ENCODE results near the gene KCNMA1. TPM values are rescaled to one million over a fixed set of nuclear protein-coding genes. Genes with fewer than 3 reads are reported as not detected.

The KCNMA1 gene
- total and polyA plus RNA-seq, 4 experiments from 2014 or later, result 0.26 TPM; not detected in 3

GRCh38 chr10:77219046-77219445, 418.6 kb downstream of the KCNMA1 start:
- H3K36me3 ChIP-seq (ENCODE audit: insufficient read depth, low read length), result no peaks in the 10 kb centered on the region
- H3K4me1 ChIP-seq (ENCODE audit: insufficient read depth, low read length), result no peaks in the 10 kb centered on the region
- Mint-ChIP-seq H3K4me1 (no peaks in the 10 kb centered on the region), H3K9me3 (peaks cover 0 to 2% (median 0%) of the 10 kb centered on the region in 8 donors), H3K27me3 (peaks cover 0 to 1% of the 10 kb centered on the region in 2 donors), H3K36me3 (no peaks in the 10 kb centered on the region), H3K27ac (no peak overlapping the region), H3K4me3 (no peak overlapping the region)
- no peaks in the 10 kb centered on the region for H3K27me3 ChIP-seq (ENCODE audit: insufficient read depth, low read length)
- no peak overlapping the region for H3K27ac ChIP-seq (ENCODE audit: low read depth, low read length)
- H3K9me3 ChIP-seq (ENCODE audit: control insufficient read depth in 1 of 2, low read length in 2 of 2), result no peaks in the 10 kb centered on the region
- intact Hi-C loops (cut with micrococcal nuclease), result no loop called here
- no peak for DNase-seq
- ChIA-PET CTCF (ENCODE audit: partially characterized antibody) (no interaction called here), POLR2A (ENCODE audit: partially characterized antibody) (no interaction called here)
- H3K4me3 ChIP-seq (ENCODE audit: low read length in 2 of 2), result no peak overlapping the region

- H3K9me3 ChIP-seq (ENCODE audit: control insufficient read depth in 1 of 2, low read length in 2 of 2), result no peaks in the 10 kb centered on the region
- Mint-ChIP-seq H3K9me3 (peaks cover 0 to 2% (median 0%) of the 10 kb centered on the region in 8 donors), H3K36me3 (no peaks in the 10 kb centered on the region), H3K27ac (no peak overlapping the region), H3K4me1 (no peaks in the 10 kb centered on the region), H3K4me3 (no peak overlapping the region), H3K27me3 (peaks cover 0 to 2% of the 10 kb centered on the region in 2 donors)
- POLR2A ChIA-PET (ENCODE audit: partially characterized antibody), result no interaction called here
- H3K27me3 ChIP-seq (ENCODE audit: insufficient read depth, low read length), result no peaks in the 10 kb centered on the region
- CTCF ChIA-PET (ENCODE audit: partially characterized antibody), result no interaction called here
- no peak for DNase-seq
- no peak overlapping the region for H3K4me3 ChIP-seq (ENCODE audit: low read length in 2 of 2)
- H3K4me1 ChIP-seq (ENCODE audit: insufficient read depth, low read length), result no peaks in the 10 kb centered on the region
- H3K36me3 ChIP-seq (ENCODE audit: insufficient read depth, low read length), result no peaks in the 10 kb centered on the region
- intact Hi-C loops (cut with micrococcal nuclease), result no loop called here
- H3K27ac ChIP-seq (ENCODE audit: low read depth, low read length), result no peak overlapping the region
Measured at GRCh38 chr10:77214799-77215198, 422.8 kb downstream of the KCNMA1 start.

DNA sequence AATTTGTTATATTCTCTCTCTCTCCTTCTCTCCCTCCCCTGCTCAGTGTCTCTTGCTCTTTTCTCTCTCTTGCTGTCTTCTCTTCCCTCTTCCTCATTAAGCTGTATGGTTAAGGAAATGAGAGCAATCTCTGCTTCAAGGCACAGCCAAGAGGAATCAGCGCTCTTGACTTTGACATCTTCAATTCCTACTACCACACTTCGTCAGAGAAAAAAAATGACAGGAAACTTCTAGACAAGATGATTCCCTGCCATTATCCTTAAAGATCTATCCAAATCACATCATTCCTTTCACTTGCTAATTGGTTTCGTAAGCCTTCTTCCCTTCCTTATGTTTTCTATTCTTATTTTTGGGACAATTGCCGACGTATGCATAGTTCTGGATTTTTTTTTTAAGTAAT, 425.0 kb downstream of the KCNMA1 start:
- no peak overlapping the region for H3K4me3 Mint-ChIP-seq
- Histone ChIP-seq H3K4me1 (ENCODE audit: insufficient read depth, low read length) (no peaks in the 10 kb centered on the region), H3K27me3 (ENCODE audit: insufficient read depth, low read length) (no peaks in the 10 kb centered on the region), H3K9me3 (ENCODE audit: control insufficient read depth in 1 of 2, low read length in 2 of 2) (no peaks in the 10 kb centered on the region), H3K27ac (ENCODE audit: low read depth, low read length) (no peak overlapping the region), H3K4me3 (ENCODE audit: low read length in 2 of 2) (no peak overlapping the region), H3K36me3 (ENCODE audit: insufficient read depth, low read length) (no peaks in the 10 kb centered on the region)
- DNase-seq, result no peak
- peaks cover 0 to 4% of the 10 kb centered on the region in 2 donors for H3K27me3 Mint-ChIP-seq
- CTCF ChIA-PET (ENCODE audit: partially characterized antibody), result no interaction called here
- no peaks in the 10 kb centered on the region for H3K36me3 Mint-ChIP-seq
- POLR2A ChIA-PET (ENCODE audit: partially characterized antibody), result no interaction called here
- no peaks in the 10 kb centered on the region for H3K9me3 Mint-ChIP-seq
- intact Hi-C loops (cut with micrococcal nuclease), result no loop called here
- H3K4me1 Mint-ChIP-seq, result no peaks in the 10 kb centered on the region
- no peak overlapping the region for H3K27ac Mint-ChIP-seq

GRCh38 chr10:77210645-77211044, 427.0 kb downstream of the KCNMA1 start:
- no peaks in the 10 kb centered on the region for H3K36me3 Mint-ChIP-seq
- Histone ChIP-seq H3K27me3 (ENCODE audit: insufficient read depth, low read length) (no peaks in the 10 kb centered on the region), H3K4me3 (ENCODE audit: low read length in 2 of 2) (no peak overlapping the region), H3K27ac (ENCODE audit: low read depth, low read length) (no peak overlapping the region), H3K4me1 (ENCODE audit: insufficient read depth, low read length) (no peaks in the 10 kb centered on the region), H3K36me3 (ENCODE audit: insufficient read depth, low read length) (no peaks in the 10 kb centered on the region), H3K9me3 (ENCODE audit: control insufficient read depth in 1 of 2, low read length in 2 of 2) (no peaks in the 10 kb centered on the region)
- intact Hi-C loops (cut with micrococcal nuclease), result no loop called here
- POLR2A ChIA-PET (ENCODE audit: partially characterized antibody), result no interaction called here
- H3K4me1 Mint-ChIP-seq, result no peaks in the 10 kb centered on the region
- H3K9me3 Mint-ChIP-seq, result peaks cover 0 to 2% (median 0%) of the 10 kb centered on the region in 8 donors
- no peak overlapping the region for H3K4me3 Mint-ChIP-seq
- CTCF ChIA-PET (ENCODE audit: partially characterized antibody), result no interaction called here
- peaks cover 1 to 4% of the 10 kb centered on the region in 2 donors for H3K27me3 Mint-ChIP-seq
- H3K27ac Mint-ChIP-seq, result no peak overlapping the region
- DNase-seq, result no peak

GRCh38 chr10:77208684-77209256, 428.8 kb downstream of the KCNMA1 start:
- Histone ChIP-seq H3K4me1 (ENCODE audit: insufficient read depth, low read length) (no peaks in the 10 kb centered on the region), H3K9me3 (ENCODE audit: control insufficient read depth in 1 of 2, low read length in 2 of 2) (no peaks in the 10 kb centered on the region), H3K27me3 (ENCODE audit: insufficient read depth, low read length) (no peaks in the 10 kb centered on the region), H3K27ac (ENCODE audit: low read depth, low read length) (no peak overlapping the region), H3K36me3 (ENCODE audit: insufficient read depth, low read length) (no peaks in the 10 kb centered on the region), H3K4me3 (ENCODE audit: low read length in 2 of 2) (no peak overlapping the region)
- no peak for DNase-seq
- POLR2A ChIA-PET (ENCODE audit: partially characterized antibody), result no interaction called here
- CTCF ChIA-PET (ENCODE audit: partially characterized antibody), result interaction anchor here (1.2 kb wide), 1 partner anchor 36 kb away, joined by 3 read pairs; no protein-coding TSS in a partner anchor
- peaks cover 0 to 9% (median 4%) of the 10 kb centered on the region in 8 donors for H3K9me3 Mint-ChIP-seq
- no peaks in the 10 kb centered on the region for H3K4me1 Mint-ChIP-seq
- H3K4me3 Mint-ChIP-seq, result no peak overlapping the region
- intact Hi-C loops (cut with micrococcal nuclease), result no loop called here
- peaks cover 3 to 9% of the 10 kb centered on the region in 2 donors for H3K27me3 Mint-ChIP-seq
- no peak overlapping the region for H3K27ac Mint-ChIP-seq
- no peaks in the 10 kb centered on the region for H3K36me3 Mint-ChIP-seq

- Mint-ChIP-seq H3K36me3 (no peaks in the 10 kb centered on the region), H3K27me3 (peaks cover 5 to 9% of the 10 kb centered on the region in 2 donors), H3K27ac (no peak overlapping the region), H3K9me3 (peaks cover 0 to 9% (median 4%) of the 10 kb centered on the region in 8 donors), H3K4me1 (no peaks in the 10 kb centered on the region), H3K4me3 (no peak overlapping the region)
- no peaks in the 10 kb centered on the region for H3K27me3 ChIP-seq (ENCODE audit: insufficient read depth, low read length)
- no peaks in the 10 kb centered on the region for H3K9me3 ChIP-seq (ENCODE audit: control insufficient read depth in 1 of 2, low read length in 2 of 2)
- no peaks in the 10 kb centered on the region for H3K4me1 ChIP-seq (ENCODE audit: insufficient read depth, low read length)
- H3K4me3 ChIP-seq (ENCODE audit: low read length in 2 of 2), result no peak overlapping the region
- CTCF ChIA-PET (ENCODE audit: partially characterized antibody), result interaction anchor here (1.2 kb wide), 1 partner anchor 35 kb away, joined by 3 read pairs; no protein-coding TSS in a partner anchor
- POLR2A ChIA-PET (ENCODE audit: partially characterized antibody), result no interaction called here
- intact Hi-C loops (cut with micrococcal nuclease), result no loop called here
- no peak for DNase-seq
- no peaks in the 10 kb centered on the region for H3K36me3 ChIP-seq (ENCODE audit: insufficient read depth, low read length)
- no peak overlapping the region for H3K27ac ChIP-seq (ENCODE audit: low read depth, low read length)
Measured at GRCh38 chr10:77207828-77208185, 429.8 kb downstream of the KCNMA1 start.

DNA sequence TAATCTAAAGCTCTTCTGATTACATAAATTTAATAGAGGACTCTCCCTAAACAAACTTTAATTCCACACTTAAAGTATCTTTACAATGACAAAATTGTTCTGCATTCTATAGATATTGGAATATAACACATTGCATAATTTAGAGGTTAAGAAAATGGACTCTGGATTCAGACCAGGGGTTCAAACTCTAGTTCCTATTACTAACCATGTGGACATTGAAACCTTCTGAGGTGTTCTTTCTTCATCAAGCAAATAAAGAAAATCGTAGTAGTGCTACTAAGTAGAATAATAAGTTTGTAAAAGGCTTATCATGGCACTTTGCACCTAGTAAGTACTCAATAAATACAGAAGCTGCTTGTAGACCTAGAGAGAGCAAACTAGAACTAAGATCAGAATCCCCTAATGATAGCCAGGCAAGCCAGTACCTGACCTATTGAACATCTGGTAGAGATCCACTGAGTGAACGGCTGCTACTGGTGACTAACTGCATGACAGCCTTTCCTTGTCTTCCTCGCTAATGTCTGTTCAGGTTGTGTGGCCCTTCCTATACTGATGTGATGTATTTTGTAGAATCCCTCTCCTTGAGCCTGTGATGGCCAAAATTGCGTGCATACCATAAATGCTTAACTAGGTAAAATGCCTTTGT, 430.3 kb downstream of the KCNMA1 start:
- Mint-ChIP-seq H3K9me3 (peaks cover 0 to 9% (median 4%) of the 10 kb centered on the region in 8 donors), H3K27ac (no peak overlapping the region), H3K27me3 (peaks cover 6 to 9% of the 10 kb centered on the region in 2 donors), H3K36me3 (no peaks in the 10 kb centered on the region), H3K4me3 (no peak overlapping the region), H3K4me1 (no peaks in the 10 kb centered on the region)
- no peaks in the 10 kb centered on the region for H3K36me3 ChIP-seq (ENCODE audit: insufficient read depth, low read length)
- no peak overlapping the region for H3K4me3 ChIP-seq (ENCODE audit: low read length in 2 of 2)
- intact Hi-C loops (cut with micrococcal nuclease), result no loop called here
- no peaks in the 10 kb centered on the region for H3K27me3 ChIP-seq (ENCODE audit: insufficient read depth, low read length)
- H3K9me3 ChIP-seq (ENCODE audit: control insufficient read depth in 1 of 2, low read length in 2 of 2), result no peaks in the 10 kb centered on the region
- no peak for DNase-seq
- H3K4me1 ChIP-seq (ENCODE audit: insufficient read depth, low read length), result no peaks in the 10 kb centered on the region
- no peak overlapping the region for H3K27ac ChIP-seq (ENCODE audit: low read depth, low read length)
- ChIA-PET POLR2A (ENCODE audit: partially characterized antibody) (no interaction called here), CTCF (ENCODE audit: partially characterized antibody) (interaction anchor here (1.2 kb wide), 1 partner anchor 35 kb away, joined by 3 read pairs; no protein-coding TSS in a partner anchor)

All from CD4-positive, alpha-beta memory T cell (primary cell).